ENCODE data around the gene ENTPD1.
"Not testable (repeated sequence)": the region's sequence is repeated elsewhere in the genome, so short reads cannot be mapped to it uniquely, and the experiment has no call there.

The ENTPD1 gene

DNA sequence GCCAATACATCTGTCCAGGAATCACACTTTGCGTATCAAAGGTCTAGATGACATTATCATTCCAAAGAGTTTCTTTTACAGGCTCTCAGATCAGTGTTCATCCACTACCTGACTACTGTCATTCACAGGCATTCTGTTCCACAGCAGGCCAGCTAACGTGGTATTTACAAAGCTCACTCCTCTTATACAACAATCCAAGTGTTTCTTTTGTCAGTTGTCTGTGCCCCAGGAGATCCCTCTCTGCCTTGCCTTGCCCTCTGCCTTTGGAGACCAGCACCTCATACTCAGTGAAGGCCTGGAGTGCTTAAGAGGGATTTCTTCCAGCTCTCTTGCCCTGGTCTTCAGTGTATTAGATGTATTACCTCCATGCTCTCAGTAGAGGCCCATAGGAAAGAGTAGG, 117.2 kb downstream of the ENTPD1 start:
- DNase-seq, result no peak

DNA sequence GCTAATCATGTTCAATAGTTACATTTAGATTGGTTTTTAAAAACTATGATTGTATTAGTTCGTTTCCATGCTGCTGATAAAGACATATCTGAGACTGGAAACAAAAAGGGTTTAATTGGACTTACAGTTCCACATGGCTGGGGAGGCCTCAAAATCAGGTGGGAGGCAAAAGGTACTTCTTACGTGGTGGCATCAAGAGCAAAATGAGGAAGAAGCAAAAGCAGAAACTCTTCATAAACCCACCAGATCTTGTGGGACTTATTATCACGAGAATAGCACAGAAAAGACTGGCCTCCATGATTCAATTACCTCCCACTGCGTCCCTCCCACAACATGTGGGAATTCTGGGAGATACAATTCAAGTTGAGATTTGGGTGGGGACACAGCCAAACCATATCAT, 117.7 kb downstream of the ENTPD1 start:
- DNase-seq, result no peak

DNA sequence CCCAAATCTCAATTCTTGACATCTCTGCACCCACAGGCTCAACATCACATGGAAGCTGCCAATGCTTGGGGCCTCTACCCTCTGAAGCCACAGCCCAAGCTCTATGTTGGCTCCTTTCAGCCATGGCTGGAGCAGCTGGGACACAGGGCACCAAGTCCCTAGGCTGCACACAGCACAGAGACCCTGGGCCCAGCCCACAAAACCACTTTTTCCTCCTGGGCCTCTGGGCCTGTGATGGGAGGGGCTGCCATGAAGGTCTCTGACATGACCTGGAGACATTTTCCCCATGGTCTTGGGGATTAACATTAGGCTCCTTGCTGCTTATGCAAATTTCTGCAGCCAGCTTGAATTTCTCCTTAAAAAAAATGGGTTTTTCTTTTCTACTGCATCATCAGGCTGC, 118.8 kb downstream of the ENTPD1 start:
- DNase-seq, result not testable (repeated sequence)

DNA sequence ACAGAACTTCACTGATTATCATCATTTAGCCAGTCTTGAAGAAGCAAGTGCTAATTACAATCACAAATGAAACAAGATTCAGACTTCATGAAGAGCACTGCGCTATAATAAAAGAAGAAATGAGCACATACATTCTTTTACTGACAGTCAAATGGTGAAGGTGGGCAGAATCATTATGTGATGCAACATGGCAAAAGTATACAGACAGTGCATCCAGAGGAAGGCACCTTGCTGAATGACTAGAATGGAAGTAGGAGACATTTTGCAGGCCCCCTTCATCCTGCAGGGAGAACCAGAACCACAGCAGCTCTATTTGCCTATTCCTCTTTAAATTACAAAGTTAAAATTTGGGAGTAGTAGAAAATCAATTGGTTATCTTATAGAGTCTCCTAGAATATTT, 120.8 kb downstream of the ENTPD1 start:
- DNase-seq, result no peak

DNA sequence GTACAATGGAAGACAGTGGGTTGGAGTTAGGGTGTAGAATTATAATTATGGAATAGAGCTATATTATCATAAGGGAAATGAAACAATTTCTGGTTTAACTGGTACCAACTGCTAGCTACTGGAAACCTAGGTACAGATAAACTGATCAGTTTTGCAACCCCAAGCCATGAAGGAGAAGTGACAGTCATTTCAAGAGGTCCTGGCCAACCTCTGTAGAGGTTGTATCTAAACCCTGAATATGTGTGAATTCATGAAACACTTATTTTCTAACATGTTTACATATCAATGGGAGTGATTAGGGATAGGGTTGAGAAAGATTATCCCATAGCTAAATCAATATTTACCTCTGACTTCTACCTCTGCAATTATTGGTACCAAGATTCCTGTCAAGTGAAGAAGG, 121.9 kb downstream of the ENTPD1 start:
- no peak for DNase-seq

DNA sequence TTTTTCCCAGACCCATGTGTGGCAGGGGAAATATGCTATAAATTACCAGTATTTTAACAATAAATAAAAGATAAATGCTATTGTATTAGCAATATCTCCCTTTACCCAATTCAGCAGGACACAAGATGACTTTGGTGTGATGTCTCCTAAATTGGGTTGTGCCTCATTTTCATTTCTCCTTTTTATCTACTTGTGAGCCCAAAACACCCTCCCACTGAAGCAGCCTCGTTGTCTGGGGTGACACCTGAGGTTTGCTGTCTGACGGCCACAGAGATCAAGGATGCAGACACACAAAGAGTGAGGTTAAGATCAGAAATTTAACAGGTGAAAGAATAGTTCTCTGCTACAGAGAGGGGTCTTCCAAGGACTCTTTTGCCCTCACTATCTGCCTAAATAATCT, 124.7 kb downstream of the ENTPD1 start:
- no peak for DNase-seq

DNA sequence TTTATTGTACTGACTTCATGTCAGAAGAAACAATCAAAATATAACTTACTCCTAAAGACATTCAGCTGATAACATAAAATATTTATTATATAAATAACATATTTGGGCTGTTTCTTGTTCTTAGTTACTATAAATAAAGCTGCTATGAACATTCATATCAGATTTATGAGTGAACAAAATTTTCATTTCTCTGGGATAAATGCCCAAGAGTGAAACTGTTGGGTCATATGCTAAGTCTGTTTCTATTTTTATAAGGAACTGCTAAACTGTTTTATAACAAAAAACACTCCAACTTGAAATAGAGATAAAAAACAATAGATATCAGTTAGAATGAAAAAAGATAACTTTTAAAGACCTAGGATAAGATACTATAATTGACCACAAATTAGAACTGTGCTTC, 125.4 kb downstream of the ENTPD1 start:
- DNase-seq, result no peak

DNA sequence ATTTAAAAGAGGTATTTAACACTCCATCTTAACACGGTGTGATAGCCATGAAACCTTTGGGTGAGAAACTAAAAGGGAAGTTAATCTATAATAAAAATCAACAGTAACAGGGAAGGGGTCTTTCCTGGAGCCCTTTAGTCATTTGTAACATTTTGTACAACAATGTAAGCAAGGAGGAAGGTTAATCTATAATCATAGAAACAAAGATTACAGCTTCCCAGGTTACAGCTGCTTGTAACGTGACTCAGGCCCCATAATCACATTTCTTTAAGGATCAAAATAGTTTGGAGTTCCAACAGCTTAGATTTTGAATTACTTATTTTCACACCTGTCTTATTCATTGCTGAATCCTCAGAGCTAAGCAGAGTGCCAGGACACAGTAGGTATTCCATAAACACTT, 133.9 kb downstream of the ENTPD1 start:
- no peak for DNase-seq

DNA sequence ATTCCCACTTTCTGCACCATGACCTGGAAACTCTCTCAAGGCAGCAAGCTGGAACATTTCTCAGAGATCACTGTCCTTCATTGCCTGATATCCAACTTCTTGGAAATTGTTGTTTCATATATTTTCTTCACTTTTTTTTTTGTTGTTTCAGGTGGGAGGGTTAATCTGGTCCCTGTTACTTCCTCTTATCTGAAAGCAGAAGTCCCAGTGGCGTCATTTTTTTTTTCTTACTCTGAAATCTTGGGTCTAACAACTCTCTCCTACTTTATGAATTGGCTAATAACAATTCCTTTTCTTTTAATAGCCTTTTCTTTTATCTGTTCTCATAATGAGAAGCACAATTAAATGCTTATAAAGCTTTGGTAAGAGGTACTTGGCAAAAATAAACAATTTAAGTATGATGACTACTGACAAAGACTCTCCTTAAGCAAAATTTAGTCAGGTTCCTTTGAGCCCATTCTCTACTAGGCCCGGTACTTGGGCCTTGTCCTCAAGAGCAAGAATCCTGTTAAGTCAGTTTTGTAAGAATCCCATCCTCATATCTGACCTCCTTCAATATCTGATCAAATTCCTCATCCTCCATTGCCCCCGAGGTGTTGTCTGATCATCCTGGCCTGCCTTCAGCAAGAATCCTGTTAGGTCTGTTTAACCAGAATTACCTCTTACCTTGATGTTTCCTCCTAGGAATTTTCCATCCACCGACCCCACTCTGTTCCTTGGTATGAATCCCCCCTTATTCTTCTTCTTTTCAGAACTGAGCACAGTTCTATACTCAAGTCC, 140.3 kb downstream of the ENTPD1 start:
- DNase-seq, result no peak

DNA sequence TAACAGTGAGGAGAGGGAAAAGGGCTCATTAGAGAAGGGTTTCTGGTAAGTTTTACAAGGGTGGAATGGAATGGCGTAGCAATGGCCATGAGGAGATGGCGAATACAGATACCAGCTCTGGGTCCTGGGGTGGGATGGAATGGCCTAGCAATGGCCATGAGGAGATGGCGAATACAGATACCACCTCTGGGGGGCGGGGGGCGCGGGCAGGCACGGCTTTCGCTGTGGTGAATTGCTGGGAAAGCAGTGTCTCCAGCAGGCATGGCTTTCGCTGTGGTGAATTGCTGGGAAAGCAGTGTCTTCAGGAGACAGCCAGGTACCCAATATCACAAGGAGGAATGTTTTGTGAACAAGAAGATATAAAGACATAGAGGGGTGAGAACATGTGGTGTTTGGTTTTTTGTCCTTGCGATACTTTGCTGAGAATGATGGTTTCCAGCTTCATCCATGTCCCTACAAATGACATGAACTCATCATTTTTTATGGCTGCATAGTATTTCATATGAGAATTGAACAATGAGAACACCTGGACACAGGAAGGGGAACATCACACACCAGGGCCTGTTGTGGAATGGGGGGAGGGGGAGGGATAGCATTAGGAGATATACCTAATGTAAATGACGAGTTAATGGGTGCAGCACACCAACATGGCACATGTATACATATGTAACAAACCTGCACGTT, 150.1 kb downstream of the ENTPD1 start:
- DNase-seq, result not testable (repeated sequence)

DNA sequence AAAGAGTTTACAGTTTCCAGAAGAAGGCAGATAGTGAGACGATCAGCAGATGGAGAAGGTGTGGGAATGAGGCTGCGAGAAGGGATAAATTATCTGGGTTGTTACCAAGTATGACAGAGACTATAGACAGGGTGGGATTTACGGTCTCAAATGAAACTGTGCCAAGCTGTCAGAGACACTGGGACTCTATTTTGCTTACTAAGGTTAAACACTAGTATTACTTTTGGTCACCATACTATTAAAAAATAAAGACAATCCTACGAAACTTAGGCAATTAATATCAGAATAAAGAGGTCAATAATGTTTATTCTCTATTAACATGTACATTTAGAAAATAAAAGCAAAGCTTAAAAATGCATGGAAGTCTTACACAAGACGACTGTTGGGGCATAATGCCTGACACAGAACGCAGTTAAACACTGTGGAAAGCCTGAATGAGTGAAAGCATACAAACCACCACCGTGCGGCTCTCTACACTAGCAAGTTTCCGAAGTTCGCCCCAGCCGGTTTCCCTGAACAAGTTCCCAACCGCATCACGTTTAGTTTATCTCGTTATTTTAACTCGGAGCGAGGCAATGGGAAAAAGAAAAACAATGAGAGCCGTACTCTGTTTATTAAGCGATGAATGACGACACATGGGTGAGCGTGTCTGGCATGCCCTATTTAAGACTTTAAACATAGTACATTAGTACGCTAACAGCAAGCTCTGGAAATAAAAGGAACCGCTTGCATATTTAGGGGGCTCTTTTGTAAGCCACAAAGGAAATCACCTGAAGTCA, 150.9 kb downstream of the ENTPD1 start:
- DNase-seq, result no peak

DNA sequence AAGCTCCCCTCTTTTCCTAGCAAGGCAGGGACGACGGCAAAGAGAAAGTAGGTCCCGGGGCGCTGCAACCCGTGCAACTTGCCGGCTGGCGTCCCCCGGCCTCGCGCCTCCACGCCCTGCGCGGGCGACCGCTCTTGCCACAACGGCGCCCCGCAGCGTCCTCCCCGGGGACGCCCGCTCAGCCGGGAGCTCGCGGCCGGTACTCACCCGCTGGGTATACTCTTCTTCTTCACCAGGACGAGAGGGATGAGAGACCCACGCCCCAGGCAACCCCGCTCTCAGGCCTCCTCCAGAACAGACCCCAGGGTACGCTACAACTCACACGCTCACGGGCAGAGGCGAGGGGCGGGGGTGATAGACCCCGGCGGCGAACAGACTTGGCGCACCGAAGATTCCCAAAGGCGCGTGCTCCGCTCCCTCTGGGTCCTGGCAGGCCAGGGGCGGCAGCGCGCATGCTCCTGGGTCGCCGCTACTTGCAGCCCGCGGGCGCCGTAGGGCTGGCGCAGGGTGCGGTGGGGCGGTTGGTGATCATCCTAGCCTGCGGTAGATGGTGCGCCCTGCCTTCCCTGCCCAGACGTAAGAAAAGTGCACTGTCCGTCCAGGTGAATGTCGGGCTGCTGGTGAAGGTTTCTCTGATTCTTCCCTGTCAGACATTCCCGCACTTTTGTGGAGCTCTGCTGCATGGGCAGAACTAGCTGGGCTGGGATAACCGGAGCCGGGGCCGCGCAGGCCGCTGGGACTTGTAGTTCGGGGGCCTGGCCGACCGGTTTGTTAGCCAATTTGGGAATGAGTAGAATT, 151.7 kb downstream of the ENTPD1 start, which contains the start of gene CC2D2B:
Gene CC2D2B (plus strand): TSS at position 520 of the 798 bp plus-strand sequence. CDS start 3,349 bp downstream, outside the sequence.
- no peak for DNase-seq

DNA sequence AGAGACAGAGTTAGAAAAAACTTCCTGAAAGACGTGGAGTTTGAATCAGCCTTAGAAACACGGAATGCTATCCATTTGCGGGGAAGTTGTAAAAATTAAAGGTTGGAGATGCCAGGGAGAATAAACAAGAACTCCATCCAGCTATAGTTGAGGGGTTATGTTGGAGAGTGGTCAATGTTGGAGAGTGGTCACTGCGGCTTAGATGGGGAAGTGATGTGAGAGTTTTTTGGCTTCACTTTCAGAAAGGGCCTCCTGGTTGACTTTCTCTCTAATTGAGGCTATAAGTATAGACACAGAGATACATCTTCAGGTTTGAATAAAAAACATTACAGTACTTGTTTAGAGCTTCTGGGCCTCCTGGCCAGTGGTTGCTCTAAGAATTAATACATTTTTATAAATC, 152.5 kb downstream of the ENTPD1 start:
- DNase-seq, result no peak

DNA sequence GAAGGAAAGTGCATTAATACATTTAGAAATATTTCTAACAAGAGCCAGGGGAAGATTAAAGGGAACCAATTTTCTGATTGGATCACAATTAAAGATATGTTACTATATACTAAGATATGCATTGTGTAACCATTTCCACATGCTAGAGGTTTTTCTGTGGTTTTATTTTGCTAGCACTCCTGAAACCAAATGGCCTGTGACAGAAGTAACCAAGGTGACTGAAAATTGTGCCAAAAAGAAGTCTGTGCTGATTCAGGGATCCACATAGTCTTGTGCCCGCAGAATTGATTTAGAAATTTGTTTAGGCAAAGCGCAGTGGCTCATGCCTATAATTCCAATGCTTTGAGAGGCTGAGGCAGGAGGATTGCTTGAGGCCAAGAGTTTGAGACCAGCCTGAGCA, 153.6 kb downstream of the ENTPD1 start:
- no peak for DNase-seq

DNA sequence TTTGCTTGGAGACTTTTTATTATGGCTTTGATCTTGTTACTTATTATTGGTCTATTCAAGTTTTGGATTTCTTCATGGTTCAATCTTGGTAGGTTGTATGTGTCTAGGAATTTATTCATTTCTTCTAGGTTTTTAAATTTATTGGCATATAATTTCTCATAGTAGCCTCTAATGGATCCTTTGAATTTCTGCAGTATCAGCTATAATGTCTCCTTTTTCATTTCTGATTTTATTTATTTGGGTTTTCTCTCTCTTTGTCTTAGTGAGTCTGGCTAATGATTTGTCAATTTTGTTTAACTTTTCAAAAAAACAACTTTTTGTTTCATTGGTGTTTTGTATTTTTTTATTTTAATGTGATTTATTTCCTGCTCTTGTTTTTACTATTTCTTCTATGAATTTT, 160.1 kb downstream of the ENTPD1 start:
- not testable (repeated sequence) for DNase-seq
